NCI-H146 (cell line): ENCODE results near the gene ZCRB1.
A peak's percentile ranks its signal among the peaks of the same experiment; 100 is the strongest.

ENCODE experiments used
- DNase-seq: peaks from one replicate; lab custom pipeline; 2025; lab: John Stamatoyannopoulos, UW

ZCRB1 gene

GRCh38 chr12:42278128-42278510, 47.8 kb downstream of the ZCRB1 start:
- no peak for DNase-seq

GRCh38 chr12:42277396-42278127, 48.3 kb downstream of the ZCRB1 start:
- DNase-seq, result no peak

GRCh38 chr12:42275499-42275898, 50.4 kb downstream of the ZCRB1 start:
- DNase-seq, result no peak

GRCh38 chr12:42273706-42274105, 52.2 kb downstream of the ZCRB1 start:
- no peak for DNase-seq

GRCh38 chr12:42270596-42270995, 55.3 kb downstream of the ZCRB1 start:
- no peak for DNase-seq

- peak; percentile 17 for DNase-seq
Observed at GRCh38 chr12:42267413-42268190, 58.3 kb downstream of the ZCRB1 start.

- DNase-seq, result no peak
Observed at GRCh38 chr12:42266579-42267230, 59.2 kb downstream of the ZCRB1 start.

- no peak for DNase-seq
Observed at GRCh38 chr12:42262271-42262670, 63.6 kb downstream of the ZCRB1 start.
